Left lung (tissue), 10 donors: ENCODE results near the gene ZNF839. TPM values are rescaled to one million over a fixed set of nuclear protein-coding genes. Genes with fewer than 3 reads are reported as not detected.
"Not testable (repeated sequence)": the region's sequence is repeated elsewhere in the genome, so short reads cannot be mapped to it uniquely, and the experiment has no call there.

Source experiments
- ATAC-seq: fragments of 200-7000 bp; cut with Tn5 transposase; one replicate; pipeline ENCODE4 v1.9.1; 2020; ENCODE audit warnings: moderate library complexity
- DNase-seq, 4 donors: peaks; one replicate each; pipeline ENCODE4 v3.0.0-alpha.2; 2013 to 2020
- H3K27ac ChIP-seq, 2 donors: fragments of 200-600 bp; sonication (generic) in 1 of 2; one replicate each; pipeline versions ENCODE4 v1.5.0 to v1.8.0; 2020 to 2021
- H3K27me3 ChIP-seq, 2 donors: fragments of 200-600 bp; sonication (generic) in 1 of 2; one replicate each; pipeline versions ENCODE4 v1.5.0 to v1.8.0; 2020 to 2021
- H3K36me3 ChIP-seq, 2 donors: fragments of 200-600 bp; sonication (generic) in 1 of 2; one replicate each; pipeline versions ENCODE4 v1.5.0 to v1.8.0; 2020 to 2021
- H3K4me1 ChIP-seq, 2 donors: fragments of 200-600 bp; one replicate each; pipeline ENCODE4 v1.8.0; 2021
- H3K4me3 ChIP-seq, 2 donors: fragments of 200-600 bp; sonication (generic) in 1 of 2; one replicate each; pipeline versions ENCODE4 v1.5.0 to v1.8.0; 2020 to 2021; ENCODE audit warnings: mild to moderate bottlenecking in 1 of 2
- H3K9me3 ChIP-seq, 2 donors: fragments of 200-600 bp; sonication (generic) in 1 of 2; one replicate each; pipeline versions ENCODE4 v1.5.0 to v1.8.0; 2020 to 2021
- intact Hi-C, 2 donors: fragments of 100-400 bp; cut with DNase I; formaldehyde crosslinking; loops; one replicate each; pipeline versions ENCODE4 v1.11.2 to v1.14.2; 2022
- polyA plus RNA-seq, 6 donors: library from polyadenylated mRNA; unstranded; fragments of 120-200 nt; gene quantifications; one replicate each; pipeline ENCODE4 v1.2.1, GENCODE V29; 2013; ENCODE audit not compliant: insufficient read length in 6 of 6
- total RNA-seq, 2 donors: library from RNA; stranded (reverse); fragmentation: NEBNext Ultra II Directional; extraction: Animal tissue kit (Norgen Biotek cat#: 25700); gene quantifications; one replicate each; pipeline ENCODE4 v1.2.1, GENCODE V29; 2021
- TF ChIP-seq, protein P1 (sequence below), 2 donors: fragments of 200-600 bp; sonication (generic) in 1 of 2; IDR thresholded peaks; one replicate each; pipeline versions ENCODE4 v1.5.0 to v1.8.0; 2021; ENCODE audit warnings: antibody characterized with exemption in 2 of 2
- donor health status: DM: no; HTN: yes; CAD: no.
- donor health status: DM: no; HTN: no; CAD: no.

The ZNF839 gene
- total and polyA plus RNA-seq, 8 donors = 8.8 to 18.2 (median 14.4) TPM

DNA sequence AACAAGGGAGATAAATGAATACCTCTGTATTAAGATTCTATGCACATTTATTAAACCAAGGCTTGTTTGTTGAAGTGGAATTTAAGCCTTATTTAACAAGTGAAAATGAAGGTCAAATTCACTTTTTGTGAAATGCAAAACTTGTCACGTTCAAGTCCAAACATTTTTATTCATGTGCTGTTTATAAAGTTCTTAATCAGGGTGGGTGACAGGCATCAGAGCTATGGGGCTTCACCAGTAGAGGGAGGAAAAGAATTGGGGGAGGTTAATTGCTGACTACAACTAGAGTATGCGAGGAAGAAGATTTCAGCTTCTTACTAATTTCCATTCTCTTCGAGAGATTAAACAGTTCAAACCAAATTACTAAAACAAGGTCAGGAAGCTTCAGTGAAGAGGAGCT, 24.3 kb upstream of the ZNF839 start:
- H3K36me3 ChIP-seq = no peaks in the 10 kb centered on the region
- H3K9me3 ChIP-seq = no peaks in the 10 kb centered on the region
- intact Hi-C loops = no loop called here
- H3K27me3 ChIP-seq = no peaks in the 10 kb centered on the region
- no peak overlapping the region for H3K27ac ChIP-seq
- DNase-seq = no peak
- H3K4me3 ChIP-seq = no peak overlapping the region
- TF ChIP-seq, protein P1, sequence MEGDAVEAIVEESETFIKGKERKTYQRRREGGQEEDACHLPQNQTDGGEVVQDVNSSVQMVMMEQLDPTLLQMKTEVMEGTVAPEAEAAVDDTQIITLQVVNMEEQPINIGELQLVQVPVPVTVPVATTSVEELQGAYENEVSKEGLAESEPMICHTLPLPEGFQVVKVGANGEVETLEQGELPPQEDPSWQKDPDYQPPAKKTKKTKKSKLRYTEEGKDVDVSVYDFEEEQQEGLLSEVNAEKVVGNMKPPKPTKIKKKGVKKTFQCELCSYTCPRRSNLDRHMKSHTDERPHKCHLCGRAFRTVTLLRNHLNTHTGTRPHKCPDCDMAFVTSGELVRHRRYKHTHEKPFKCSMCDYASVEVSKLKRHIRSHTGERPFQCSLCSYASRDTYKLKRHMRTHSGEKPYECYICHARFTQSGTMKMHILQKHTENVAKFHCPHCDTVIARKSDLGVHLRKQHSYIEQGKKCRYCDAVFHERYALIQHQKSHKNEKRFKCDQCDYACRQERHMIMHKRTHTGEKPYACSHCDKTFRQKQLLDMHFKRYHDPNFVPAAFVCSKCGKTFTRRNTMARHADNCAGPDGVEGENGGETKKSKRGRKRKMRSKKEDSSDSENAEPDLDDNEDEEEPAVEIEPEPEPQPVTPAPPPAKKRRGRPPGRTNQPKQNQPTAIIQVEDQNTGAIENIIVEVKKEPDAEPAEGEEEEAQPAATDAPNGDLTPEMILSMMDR (IDR thresholded peaks at IDR 0.05) = no peak
- no peaks in the 10 kb centered on the region for H3K4me1 ChIP-seq
- no peak for ATAC-seq

DNA sequence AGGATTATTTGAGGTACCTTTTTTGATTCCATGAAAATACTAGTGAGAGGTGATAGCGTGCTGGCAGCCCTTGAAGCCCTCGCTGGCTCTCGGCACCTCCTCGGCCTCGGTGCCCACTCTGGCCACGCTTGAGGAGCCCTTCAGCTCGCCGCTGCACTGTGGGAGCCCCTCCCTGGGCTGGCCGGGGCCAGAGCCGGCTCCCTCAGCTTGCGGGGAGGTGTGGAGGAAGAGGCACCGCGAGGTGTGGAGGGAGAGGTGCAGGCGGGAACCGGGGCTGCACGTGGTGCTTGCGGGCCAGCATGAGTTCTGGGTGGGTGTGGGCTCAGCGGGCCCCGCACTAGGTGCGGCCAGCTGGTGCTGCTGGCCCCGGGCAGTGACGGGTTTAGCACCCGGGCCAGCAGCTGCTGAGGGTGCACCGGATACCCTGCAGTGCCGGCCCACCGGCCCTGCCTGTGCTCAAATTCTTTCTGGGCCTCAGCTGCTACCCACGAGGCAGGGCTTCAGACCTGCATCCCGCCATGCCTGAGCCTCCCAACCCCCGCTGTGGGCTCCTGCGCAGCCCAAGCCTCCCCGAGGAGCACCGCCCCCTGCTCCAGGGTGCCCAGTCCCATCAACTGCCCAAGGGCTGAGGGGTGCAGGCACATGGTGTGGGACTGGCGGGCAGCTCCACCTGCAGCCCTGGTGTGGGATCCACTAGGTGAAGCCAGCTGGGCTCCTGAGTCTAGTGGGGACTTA, 21.9 kb upstream of the ZNF839 start:
- DNase-seq (no peak), ATAC-seq (no peak)
- TF ChIP-seq, protein P1 (IDR thresholded peaks at IDR 0.05) = no peak
- Histone ChIP-seq H3K9me3 (no peaks in the 10 kb centered on the region), H3K27me3 (no peaks in the 10 kb centered on the region), H3K36me3 (no peaks in the 10 kb centered on the region), H3K4me3 (no peak overlapping the region), H3K4me1 (no peaks in the 10 kb centered on the region), H3K27ac (no peak overlapping the region)
- intact Hi-C loops = no loop called here

DNA sequence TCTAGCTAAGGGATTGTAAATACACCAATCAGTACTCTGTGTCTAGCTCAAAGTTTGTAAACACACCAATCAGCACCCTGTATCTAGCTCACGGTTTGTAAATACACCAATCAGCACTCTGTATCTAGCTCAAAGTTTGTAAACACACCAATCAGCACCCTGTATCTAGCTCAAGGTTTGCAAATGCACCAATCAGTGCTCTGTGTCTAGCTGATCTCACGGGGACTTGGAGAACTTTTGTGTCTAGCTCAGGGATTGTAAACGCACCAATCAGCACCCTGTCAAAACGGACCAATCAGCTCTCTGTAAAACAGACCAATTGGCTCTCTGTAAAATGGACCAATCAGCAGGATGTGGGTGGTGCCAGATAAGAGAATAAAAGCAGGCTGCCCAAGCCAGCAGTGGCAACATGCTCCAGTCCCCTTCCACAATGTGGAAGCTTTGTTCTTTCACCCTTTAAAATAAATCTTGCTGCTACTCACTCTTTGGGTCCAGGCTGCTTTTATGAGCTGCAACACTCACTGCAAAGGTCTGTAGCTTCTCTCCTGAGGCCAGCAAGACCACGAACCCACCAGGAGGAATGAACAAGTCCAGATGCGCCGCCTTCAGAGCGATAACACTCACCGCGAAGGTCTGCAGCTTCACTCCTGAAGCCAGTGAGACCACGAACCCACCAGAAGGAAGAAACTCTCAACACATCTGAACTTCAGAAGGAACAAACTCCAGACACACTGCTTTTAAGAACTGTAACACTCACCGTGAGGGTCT, 21.1 kb upstream of the ZNF839 start:
- H3K27me3 ChIP-seq, H3K36me3 ChIP-seq, intact Hi-C loops, H3K4me3 ChIP-seq, ATAC-seq, H3K9me3 ChIP-seq, DNase-seq, H3K27ac ChIP-seq, H3K4me1 ChIP-seq: not testable (repeated sequence)

DNA sequence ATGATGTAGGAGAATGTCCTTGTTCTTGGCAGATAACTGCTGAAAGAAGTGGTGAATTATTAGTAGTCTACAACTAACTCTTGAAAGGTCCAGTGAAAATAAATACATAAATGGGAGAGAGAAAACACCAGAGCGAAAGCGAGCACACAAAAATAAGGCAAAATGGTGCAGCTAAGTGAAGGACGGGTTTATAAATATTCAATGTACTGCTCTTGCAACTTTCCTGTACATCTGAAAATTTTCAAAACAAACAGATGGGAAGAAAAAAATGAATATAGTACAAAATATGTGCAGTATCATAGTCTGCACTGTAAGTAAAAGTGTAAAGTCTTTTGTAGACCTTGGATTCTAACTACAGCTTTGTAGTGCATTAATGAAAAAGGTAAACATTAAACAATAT, 15.9 kb upstream of the ZNF839 start:
- Histone ChIP-seq H3K36me3 (no peaks in the 10 kb centered on the region), H3K27ac (no peak overlapping the region), H3K4me1 (peaks cover 3 to 10% of the 10 kb centered on the region in 2 donors), H3K4me3 (no peak overlapping the region), H3K9me3 (no peaks in the 10 kb centered on the region), H3K27me3 (no peaks in the 10 kb centered on the region)
- TF ChIP-seq, protein P1 (IDR thresholded peaks at IDR 0.05) = no peak
- DNase-seq (no peak), ATAC-seq (no peak)
- intact Hi-C loops = no loop called here

DNA sequence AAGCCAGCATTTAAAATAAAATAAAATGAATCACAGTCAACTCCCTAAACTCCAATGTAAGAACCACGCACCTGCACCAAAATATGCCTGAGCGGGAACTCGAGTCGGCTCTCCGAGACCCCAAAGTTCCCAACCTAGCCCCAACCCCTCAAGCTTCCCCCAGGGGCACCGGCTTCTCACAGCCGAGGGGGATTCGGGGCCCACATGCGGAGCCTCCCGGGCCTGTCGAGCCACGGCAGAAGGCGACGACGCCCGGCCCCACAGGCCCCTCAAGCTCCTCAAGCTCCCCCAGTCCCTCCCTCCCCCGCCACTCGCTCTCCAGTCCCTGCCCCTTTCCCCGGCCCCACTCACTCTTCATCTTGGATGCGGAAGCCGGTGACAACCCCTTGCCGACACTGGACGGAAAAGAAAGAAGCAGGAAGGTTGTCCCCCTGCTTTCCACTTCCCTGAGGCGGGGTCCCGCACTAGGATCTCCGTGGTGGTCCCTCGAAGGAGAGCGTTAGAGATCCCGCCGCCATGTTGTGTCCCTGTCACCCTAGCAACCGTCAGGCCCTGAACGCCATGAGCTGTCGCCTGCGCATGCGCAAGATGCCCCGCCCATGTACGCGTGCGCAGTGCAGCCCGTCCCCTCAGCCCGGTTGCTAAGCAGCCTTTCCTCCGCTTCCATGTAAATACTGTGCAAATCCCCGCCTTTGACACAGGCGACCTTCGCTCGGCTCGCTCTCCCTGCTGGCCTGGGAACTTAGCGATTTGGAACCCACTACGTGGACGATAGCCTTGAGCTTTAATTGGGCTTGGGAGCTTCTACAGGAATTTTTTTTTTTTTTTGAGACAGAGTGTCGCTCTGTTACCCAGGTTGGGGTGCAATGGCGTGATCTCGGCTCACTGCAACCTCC, 14.7 kb upstream of the ZNF839 start, which contains the start of gene MOK:
Gene MOK (minus strand): TSS at position 554 of the 896 bp plus-strand sequence. CDS start 196 bp downstream, at position 358.
- H3K27me3 ChIP-seq = no peaks in the 10 kb centered on the region
- TF ChIP-seq, protein P1 (IDR thresholded peaks at IDR 0.05) = no peak
- H3K9me3 ChIP-seq = no peaks in the 10 kb centered on the region
- peak within 1 kb of the TSS; percentile 43 to 88 for H3K27ac ChIP-seq
- intact Hi-C loops = no loop called here
- peaks cover 3 to 10% of the 10 kb centered on the region in 2 donors for H3K4me1 ChIP-seq
- peak within 1 kb of the TSS; percentile 79 to 81 for H3K4me3 ChIP-seq
- no peaks in the 10 kb centered on the region for H3K36me3 ChIP-seq
- DNase-seq (peak; percentile 96 to 100 (median 98)), ATAC-seq (peak; percentile 98)
